Measurements from ENCODE around the gene LPA.

The LPA gene

DNA sequence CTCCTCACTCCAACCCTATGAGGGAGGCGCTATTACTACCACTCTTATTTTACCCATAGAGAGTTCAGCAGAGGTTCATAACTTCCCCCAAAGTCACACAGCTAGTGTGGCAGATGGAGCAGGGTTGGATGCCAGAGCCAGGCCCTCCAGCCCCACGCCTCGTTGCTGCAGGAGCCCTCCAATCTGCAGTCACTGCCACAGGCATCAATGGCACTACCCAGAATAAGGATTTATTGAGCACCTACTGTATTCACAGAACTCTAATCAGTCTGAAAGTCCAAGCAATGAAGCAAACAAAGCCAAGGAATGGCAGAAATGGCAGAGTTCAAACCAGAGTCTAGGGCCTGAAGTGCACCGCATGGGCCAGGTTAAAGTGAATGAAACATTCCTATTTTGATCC is 144.9 kb downstream of the LPA start:
- DNase-seq (ENCODE audit: low read depth in 3 of 3, low spot score in 1 of 3) = no peak

DNA sequence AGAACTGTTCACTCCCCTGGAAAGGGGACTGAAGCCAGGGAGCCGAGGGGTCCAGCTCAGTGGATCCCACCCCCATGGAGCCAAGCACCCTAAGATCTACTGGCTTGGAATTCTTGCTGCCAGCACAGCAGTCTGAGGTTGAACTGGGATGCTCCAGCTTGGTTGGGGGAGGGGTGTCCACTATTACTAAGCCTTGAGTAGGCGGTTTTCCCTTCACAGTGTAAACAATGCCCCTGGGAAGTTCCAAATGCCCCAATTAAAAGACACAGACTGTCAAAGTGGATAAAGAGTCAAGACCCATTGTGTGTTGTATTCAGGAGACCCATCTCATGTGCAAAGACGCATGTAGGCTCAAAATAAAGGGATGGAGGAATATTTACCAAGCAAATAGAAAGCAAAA is 150.2 kb downstream of the LPA start:
- DNase-seq (ENCODE audit: low read depth in 3 of 3, low spot score in 1 of 3) = no peak

DNA sequence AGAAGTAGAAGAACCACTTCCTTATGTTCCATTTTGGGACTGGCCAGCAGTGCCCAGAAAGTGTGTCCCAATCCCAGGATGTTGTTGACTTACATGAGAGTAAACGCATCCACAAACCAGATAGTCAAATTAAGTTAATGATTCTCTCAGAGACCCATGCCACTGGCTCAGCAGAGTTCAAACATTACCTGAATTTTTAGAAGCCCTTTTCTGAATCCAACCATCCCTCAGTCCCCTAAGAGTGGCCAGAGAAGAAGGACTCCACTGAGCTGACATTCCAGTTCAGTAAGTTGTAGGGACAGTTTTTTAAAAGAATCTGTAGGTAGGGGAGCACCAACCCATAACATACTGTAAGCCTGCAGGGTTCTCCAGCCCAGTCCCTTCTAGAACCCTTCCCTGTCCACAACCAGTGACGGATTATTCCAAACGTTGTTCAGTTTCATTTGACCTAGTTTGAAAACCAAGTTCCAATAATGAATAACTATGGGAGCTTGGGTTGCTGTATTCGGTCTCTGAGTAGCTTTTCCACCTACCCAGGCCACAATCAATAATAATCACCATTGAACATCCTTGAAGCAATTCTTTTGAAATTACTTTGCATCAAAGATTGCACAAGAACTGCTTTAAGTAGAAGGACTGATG is 153.0 kb downstream of the LPA start:
- DNase-seq (ENCODE audit: low read depth in 3 of 3, low spot score in 1 of 3) = no peak

DNA sequence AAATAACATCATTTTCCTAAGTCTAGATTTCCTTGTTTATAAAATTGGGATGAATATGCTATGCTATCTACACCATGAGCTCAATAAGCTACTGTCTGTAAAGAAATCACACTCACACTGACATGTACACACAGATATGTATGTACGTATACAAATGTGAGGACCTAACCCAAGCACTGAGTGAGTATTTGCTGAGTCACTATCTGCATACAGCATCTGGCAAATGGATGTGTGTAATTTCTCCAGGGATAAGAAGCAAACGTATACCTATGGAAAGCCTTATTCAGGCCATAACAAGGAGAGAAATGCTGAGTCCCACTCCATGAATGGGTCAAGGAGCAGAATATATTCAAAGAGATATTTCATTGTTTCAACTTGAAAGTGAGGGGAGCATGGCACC is 153.9 kb downstream of the LPA start:
- DNase-seq (ENCODE audit: low read depth in 3 of 3, low spot score in 1 of 3) = no peak

DNA sequence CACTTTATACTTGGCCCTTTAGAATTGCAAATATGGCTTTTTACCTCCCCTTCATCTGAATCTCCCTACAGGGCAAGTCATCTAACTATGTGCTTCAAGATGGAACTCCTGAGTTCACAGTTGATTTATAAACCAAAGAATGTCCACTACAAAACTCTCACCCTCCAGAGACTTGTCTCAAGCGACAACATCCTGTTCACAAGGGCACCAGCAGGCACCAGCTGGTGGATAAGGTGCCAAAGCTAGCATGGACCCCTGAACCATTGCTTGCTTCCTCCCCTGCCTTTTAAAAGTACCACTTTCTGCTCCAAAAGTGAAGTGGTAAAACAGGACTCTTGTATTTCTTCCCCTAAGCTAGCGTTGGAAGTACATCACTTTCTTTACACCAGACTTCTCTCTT is 154.5 kb downstream of the LPA start:
- DNase-seq (ENCODE audit: low read depth in 3 of 3, low spot score in 1 of 3) = no peak

DNA sequence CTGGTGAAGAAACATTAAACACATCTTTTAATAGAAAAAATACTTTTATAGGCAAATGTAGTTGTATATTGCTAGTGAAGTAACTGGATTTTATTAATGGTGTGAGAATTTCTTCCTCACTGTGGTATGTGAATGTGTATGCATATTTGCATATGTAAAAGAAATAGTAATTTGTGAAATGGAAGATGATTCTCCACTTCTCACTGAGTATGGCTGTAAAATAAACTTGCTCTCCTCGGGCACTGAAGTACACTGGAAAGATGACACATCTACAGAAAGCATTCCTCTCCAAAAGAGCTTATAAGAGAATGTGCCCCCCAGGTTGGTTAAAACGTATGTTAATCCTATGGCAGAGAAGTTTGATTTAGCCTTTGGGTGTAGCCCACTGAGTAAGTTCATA is 155.5 kb downstream of the LPA start:
- no peak for DNase-seq (ENCODE audit: low read depth in 3 of 3, low spot score in 1 of 3)

DNA sequence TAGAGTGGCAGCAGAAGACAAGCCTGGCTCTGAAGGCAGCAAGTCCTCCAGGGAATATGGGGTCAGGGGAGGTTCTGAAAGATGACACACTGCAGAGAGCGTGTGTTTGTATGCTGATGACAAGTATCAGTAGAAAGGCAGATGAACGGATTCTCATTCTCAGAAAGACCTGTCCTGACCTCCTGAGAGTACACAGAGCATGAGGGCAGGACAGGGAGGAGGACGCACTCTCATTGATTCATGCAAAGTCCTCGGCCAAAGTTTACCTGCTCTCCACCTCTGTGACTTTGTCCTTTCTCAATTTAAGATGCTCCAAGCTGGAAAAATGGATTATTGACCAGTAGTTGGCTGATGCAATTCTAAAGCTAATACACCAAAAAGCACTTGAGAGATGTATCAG is 156.7 kb downstream of the LPA start:
- DNase-seq (ENCODE audit: low read depth in 3 of 3, low spot score in 1 of 3) = no peak

DNA sequence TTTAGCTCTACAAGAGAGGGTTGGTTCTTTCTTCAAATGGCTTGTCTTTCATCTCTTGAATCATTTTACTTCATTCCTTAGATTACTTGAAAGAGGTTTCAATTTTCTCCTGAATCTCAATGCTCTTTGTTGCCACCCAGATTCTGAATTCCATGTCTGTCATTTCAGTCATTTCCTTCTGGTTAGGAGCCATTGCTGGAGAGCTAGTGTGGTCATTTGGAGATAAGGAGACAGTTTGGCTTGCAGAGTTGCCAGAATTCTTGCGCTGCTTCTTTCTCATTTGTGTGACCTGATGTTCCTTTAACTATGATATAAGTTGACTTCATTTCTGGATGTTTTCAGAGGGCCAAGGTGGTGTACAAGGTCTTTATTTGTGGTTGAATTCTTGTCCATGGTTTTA is 158.1 kb downstream of the LPA start:
- DNase-seq (ENCODE audit: low read depth in 3 of 3, low spot score in 1 of 3) = no peak

DNA sequence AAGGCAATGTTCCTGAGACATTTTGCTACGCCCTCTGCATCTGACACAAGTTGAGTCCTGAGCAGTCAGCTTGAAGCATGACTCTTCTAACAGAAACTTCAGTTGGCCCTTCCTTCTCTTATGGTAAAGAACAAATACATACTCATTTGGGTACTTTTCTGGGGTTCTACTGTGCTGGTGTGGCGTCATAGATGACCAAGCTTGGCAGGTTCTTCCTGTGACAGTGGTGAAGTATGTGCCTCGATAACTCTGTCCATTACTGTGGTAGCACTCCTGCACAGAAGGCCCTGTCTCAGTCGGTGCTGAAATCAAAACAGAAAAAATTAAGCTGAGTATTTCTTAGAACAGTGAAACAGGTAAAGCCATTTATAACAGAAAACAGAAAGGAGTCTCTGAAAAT is 163.4 kb downstream of the LPA start:
- DNase-seq (ENCODE audit: low read depth in 3 of 3, low spot score in 1 of 3) = no peak

DNA sequence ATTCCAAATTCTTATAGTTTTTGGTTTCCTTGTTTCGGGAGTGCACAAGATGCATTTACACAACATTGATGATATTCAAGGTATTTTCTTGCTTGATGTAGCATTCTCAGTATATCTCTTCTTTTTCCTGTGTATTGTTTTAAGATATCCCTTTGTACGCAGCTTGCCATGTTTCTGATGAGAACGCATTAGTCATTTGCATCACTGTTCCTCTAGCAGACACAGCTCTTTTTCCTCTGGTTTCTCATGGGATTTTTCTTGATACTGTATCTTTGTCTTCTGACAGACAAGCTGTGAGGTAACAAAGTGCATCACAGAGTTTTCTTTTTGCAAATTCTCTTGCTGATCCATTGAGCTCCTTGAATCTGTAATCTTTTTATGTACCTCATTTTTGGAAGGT is 169.5 kb downstream of the LPA start:
- no peak for DNase-seq (ENCODE audit: low read depth in 3 of 3, low spot score in 1 of 3)

DNA sequence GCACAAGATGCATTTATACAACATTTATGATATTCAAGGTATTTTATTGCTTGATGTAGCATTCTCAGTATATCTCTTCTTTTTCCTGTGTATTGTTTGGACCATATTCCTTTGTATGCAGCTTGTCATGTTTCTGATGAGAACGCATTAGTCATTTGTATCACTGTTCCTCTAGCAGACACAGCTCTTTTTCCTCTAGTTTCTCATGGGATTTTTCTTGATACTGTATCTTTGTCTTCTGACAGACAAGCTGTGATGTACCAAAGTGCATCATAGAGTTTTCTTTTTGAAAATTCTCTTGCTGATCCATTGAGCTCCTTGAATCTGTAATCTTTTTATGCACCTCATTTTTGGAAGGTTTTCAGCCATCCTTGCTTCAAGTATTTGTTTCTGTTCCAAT is 175.0 kb downstream of the LPA start:
- no peak for DNase-seq (ENCODE audit: low read depth in 3 of 3, low spot score in 1 of 3)

DNA sequence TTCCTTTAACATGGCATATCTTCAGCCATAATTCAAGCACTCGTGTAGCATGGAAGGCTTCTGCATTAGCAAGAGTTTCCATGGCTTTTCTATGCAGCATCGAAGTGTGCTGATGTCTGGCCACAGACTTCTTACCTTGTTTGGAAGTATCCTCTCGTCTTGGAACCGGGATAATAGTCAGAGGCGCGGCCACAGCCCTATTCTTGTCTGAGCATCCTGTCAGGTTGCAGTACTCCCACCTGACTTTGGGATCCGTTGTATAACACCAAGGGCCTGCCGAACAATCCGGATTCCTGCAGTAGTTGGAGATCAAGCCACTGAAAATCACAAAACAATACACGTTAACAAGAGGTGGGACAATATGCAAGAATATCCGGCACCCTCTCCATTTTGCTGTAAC is 177.0 kb downstream of the LPA start:
- DNase-seq (ENCODE audit: low read depth in 3 of 3, low spot score in 1 of 3) = no peak

Measured in stimulated activated CD4-positive, alpha-beta T cell treated with anti-CD3 and anti-CD28 coated beads, TNF-alpha, amount 100 ng/mL, for 1 hour (primary cell).